Activated T-helper 9 cell treated with anti-CD3 and anti-CD28 coated beads, Interleukin-2, amount 50 U/mL, for 16 hours (primary cell): ENCODE results near the gene TIMP1.

Experiments
- DNase-seq: peaks from one replicate; pipeline ENCODE4 v3.0.0-alpha.2; 2020; ENCODE audit warnings: low read depth

The TIMP1 gene

GRCh38 chrX:47634871-47635575 lies 52.8 kb downstream of the TIMP1 start:
- DNase-seq, result no peak
